Central memory CD8-positive, alpha-beta T cell (primary cell): ENCODE data around the gene ERBB2.

Experiments used
- ATAC-seq: fragments of 150-1000 bp; cut with Tn5 transposase; replicated peaks from 2 replicates; pipeline ENCODE4 v1.10.0; 2022; ENCODE audit warnings: mild to moderate bottlenecking, moderate FRiP score, moderate number of reproducible peaks; ENCODE audit not compliant: poor library complexity, severe bottlenecking; ENCODE audit errors: extremely low read depth
- DNase-seq, 2 donors: peaks; one replicate each; pipeline ENCODE4 v3.0.0; 2021; ENCODE audit warnings: low spot score in 2 of 2
- H3K27ac Mint-ChIP-seq: one replicate; pipeline ENCODE4 v1.8.0; 2022; ENCODE audit warnings: low read depth, mild to moderate bottlenecking, moderate library complexity, mixed read lengths
- H3K27me3 Mint-ChIP-seq: one replicate; pipeline ENCODE4 v1.8.0; 2022; ENCODE audit warnings: mixed read lengths
- H3K36me3 Mint-ChIP-seq: one replicate; pipeline ENCODE4 v1.8.0; 2022; ENCODE audit warnings: mild to moderate bottlenecking, moderate library complexity, mixed read lengths; ENCODE audit not compliant: insufficient read depth
- H3K4me1 Mint-ChIP-seq: one replicate; pipeline ENCODE4 v1.8.0; 2022; ENCODE audit warnings: mixed read lengths
- H3K4me3 Mint-ChIP-seq: one replicate; pipeline ENCODE4 v1.8.0; 2022; ENCODE audit warnings: mild to moderate bottlenecking, moderate library complexity, mixed read lengths
- H3K9me3 Mint-ChIP-seq: one replicate; pipeline ENCODE4 v1.8.0; 2022; ENCODE audit warnings: mixed read lengths

The ERBB2 gene

DNA sequence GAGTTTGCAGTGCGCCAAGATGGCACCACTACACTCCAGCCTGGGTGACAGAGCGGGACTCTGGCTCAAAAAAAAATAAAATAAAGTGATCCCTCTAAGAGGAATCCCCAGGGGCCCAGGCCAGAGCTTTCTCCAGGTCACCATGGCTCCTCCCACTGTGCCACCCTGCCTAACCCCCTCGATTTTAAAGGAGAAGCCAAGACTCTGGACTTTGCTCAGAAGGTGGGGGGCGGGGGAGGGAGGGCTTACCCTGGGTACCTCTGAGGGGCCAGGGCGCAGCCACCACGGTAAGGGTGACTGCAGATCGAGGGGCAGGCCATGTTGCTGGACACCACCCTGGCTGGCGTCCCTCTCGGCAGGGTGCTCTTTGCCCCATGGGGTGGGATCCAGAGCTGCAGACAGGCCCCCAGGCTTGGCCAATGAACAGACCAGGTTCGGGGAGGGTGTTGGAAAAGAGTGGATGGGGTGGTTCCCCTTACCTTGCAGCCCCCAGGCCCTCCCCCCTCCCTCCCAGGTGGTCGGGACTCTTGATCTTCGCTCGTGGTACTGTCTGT lies 37.4 kb downstream of the ERBB2 start:
- H3K36me3 Mint-ChIP-seq = no peaks in the 10 kb centered on the region
- peaks cover 12% of the 10 kb centered on the region for H3K4me1 Mint-ChIP-seq
- DNase-seq (no peak), ATAC-seq (no peak)
- H3K27me3 Mint-ChIP-seq = peaks cover 36% of the 10 kb centered on the region
- no peak overlapping the region for H3K27ac Mint-ChIP-seq
- H3K9me3 Mint-ChIP-seq = no peaks in the 10 kb centered on the region
- H3K4me3 Mint-ChIP-seq = no peak overlapping the region

DNA sequence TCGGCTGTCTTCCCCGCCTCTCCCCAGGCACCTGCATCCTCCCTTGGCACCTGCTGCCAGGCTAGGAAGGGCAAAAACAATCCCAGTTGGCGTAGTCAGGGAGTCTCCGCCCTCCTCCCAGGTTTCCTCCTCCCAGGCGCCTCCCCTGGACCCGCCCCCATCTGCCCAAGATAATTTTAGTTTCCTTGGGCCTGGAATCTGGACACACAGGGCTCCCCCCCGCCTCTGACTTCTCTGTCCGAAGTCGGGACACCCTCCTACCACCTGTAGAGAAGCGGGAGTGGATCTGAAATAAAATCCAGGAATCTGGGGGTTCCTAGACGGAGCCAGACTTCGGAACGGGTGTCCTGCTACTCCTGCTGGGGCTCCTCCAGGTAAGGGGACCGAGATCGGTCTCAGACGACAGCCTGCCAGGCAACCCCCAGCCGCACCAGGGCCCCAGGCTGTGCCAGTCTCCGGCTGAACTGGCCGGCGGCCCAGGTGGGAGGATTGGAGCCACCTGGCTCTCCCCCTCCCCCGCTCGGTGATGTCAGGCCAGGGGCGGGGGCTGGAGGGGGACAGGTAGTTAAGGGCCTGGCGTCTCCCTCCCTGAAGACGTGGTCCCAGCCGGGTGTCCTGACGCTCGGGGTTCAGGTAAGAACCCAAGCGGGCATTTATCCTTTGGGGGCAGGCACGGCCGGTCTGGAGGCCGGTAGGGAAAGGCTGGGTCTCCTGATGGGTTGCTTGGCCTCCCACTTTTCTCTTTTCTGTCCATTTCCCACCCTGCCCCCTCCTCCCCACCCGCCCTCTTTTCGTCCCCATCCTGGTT lies 38.1 kb downstream of the ERBB2 start, which contains the start of gene GRB7:
Gene GRB7 (plus strand): TSS at position 179 of the 808 bp plus-strand sequence. CDS start 4,364 bp downstream, outside the sequence.
- Mint-ChIP-seq H3K27ac (peak within 1 kb of the TSS; percentile 19), H3K27me3 (peaks cover 43% of the 10 kb centered on the region), H3K4me1 (peaks cover 12% of the 10 kb centered on the region), H3K36me3 (no peaks in the 10 kb centered on the region), H3K9me3 (no peaks in the 10 kb centered on the region), H3K4me3 (no peak within 1 kb of the TSS)
- ATAC-seq (no peak), DNase-seq (no peak)

DNA sequence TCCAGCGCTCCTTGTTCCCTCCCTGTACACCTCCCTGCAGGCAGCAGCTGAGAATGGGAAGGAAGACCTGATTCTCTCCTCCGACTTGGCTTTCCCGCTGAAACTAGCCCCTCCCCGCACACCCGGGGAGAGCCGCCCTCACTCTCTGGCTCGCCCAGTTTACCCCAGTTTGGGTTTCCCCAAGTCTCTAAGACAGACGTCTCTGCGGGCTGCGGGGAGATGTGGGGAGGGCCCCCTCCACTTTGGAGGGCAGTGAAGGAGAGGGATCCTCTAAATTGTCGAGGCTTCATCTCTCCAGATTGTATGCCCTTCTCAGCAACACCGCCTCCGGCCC lies 38.7 kb downstream of the ERBB2 start:
- H3K4me3 Mint-ChIP-seq = no peak overlapping the region
- H3K27ac Mint-ChIP-seq = peak overlapping the region; percentile 19
- ATAC-seq (peak; percentile 85), DNase-seq (peak in 1 of 2 donors; percentile 25)
- H3K27me3 Mint-ChIP-seq = peaks cover 49% of the 10 kb centered on the region
- H3K4me1 Mint-ChIP-seq = peaks cover 12% of the 10 kb centered on the region
- no peaks in the 10 kb centered on the region for H3K36me3 Mint-ChIP-seq
- H3K9me3 Mint-ChIP-seq = no peaks in the 10 kb centered on the region

DNA sequence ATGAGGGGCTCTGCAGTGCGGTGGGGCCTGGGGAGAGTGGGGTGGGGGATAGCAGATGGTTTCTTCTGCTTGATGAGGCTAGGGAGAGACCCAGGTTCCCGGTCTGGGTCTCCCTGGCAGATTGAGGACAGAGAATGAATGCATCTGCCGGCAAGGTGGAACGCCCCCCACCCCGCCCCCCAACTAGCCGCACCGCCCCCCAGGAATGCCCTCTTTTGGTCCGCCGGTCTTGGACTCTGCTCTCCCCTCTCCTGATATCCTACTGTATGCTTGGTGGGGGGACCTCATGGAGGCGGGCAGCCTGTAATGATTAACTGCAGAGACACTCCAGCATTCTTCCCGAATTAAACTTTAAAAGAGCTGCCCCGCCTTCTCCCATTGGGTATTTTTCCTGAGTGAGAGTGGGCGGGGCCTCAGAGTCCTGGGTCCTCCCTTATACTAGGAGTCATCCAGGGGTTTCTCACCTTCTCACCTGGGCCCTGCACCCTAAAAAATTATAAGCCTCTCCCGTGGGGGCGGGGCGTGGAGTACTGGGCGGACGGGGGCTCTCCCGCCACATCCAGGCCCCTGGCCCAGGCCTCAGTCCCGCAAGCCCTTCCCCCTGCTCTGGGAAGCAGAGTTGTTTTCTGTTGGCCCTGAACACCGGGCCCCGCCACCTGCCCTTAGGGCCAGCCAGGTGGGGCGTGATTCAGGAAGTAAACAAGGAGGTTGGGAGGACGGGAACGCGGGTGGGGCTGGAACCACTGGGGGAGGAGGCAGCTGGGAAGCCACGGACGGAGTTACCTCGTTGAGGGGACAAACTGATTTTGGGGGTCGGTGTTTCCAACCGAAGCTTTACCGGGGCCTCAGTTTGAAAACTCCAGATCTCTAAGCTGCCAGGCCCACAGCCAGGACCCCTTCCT lies 39.4 kb downstream of the ERBB2 start:
- no peak overlapping the region for H3K27ac Mint-ChIP-seq
- H3K27me3 Mint-ChIP-seq = peaks cover 54% of the 10 kb centered on the region

GRCh38 chr17:39739885-39740356 lies 40.1 kb downstream of the ERBB2 start:
- no peak overlapping the region for H3K4me3 Mint-ChIP-seq
- H3K27ac Mint-ChIP-seq = no peak overlapping the region
- ATAC-seq (no peak), DNase-seq (no peak)
- H3K36me3 Mint-ChIP-seq = no peaks in the 10 kb centered on the region
- peaks cover 12% of the 10 kb centered on the region for H3K4me1 Mint-ChIP-seq
- no peaks in the 10 kb centered on the region for H3K9me3 Mint-ChIP-seq
- peaks cover 54% of the 10 kb centered on the region for H3K27me3 Mint-ChIP-seq

More for the DNA sequence above, 39.4 kb downstream of the ERBB2 start:
- DNase-seq (no peak), ATAC-seq (no peak)
- Mint-ChIP-seq H3K36me3 (no peaks in the 10 kb centered on the region), H3K9me3 (no peaks in the 10 kb centered on the region), H3K4me1 (peaks cover 12% of the 10 kb centered on the region), H3K4me3 (no peak overlapping the region)

DNA sequence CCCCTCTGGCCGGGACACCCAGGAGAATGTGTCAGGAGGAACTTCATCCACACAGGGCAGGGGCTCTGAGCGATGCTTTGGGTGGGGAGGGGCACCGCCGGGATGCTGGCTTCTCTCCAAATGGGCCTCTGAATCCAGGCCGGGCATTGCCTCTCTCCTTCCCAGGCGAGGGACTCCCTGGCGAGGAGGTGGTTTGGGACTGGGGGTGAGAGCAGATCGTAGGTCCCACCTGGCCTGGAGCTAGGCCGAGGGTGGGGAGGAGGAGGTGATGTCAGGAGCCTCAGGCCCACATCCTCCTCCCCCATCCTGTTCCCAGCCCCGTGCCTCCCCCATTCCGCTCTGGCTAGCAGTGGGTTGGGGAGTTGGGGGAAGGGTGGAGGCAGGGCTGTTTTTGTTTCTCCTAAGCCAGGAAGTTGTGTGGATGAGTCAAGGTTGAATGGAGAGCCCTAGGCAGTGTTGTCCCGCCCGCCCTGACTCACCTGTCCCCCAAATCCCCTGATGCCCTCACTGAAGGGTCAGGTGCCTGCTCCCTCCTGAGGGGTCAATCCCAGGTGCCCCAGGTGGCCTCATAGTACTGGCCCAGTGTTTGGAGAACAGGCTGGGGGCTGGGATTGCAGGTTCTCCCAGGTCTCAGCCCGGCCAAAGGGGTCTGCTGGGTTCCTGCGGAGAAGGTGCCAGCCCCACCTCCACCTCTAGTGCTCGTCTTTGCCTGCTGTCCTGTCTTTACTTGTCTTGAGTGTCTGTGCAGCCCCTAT lies 40.7 kb downstream of the ERBB2 start:
- ATAC-seq (no peak), DNase-seq (no peak)
- Mint-ChIP-seq H3K27ac (no peak overlapping the region), H3K4me3 (no peak overlapping the region), H3K36me3 (no peaks in the 10 kb centered on the region), H3K9me3 (no peaks in the 10 kb centered on the region), H3K27me3 (peaks cover 54% of the 10 kb centered on the region), H3K4me1 (peaks cover 12% of the 10 kb centered on the region)

DNA sequence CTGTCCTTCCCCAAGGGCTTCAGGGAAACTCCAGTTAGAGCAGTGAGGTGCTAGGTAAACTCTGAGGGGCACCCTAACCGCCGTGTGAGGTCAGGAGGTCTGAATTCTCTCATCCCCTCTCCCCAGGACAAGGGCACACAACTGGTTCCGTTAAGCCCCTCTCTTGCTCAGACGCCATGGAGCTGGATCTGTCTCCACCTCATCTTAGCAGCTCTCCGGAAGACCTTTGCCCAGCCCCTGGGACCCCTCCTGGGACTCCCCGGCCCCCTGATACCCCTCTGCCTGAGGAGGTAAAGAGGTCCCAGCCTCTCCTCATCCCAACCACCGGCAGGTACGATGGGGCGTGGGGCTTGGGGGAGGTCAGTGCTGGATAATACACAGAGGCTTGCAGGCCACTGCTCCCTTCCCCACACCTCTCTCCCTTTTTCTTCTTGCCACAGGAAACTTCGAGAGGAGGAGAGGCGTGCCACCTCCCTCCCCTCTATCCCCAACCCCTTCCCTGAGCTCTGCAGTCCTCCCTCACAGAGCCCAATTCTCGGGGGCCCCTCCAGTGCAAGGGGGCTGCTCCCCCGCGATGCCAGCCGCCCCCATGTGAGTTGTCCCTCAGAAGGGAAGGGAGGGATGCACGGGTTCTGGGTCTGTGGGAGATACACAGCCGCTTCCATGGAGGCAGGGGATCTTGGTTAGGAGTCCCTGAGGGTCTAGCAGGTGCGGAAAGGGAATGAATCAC lies 42.4 kb downstream of the ERBB2 start:
- no peak overlapping the region for H3K4me3 Mint-ChIP-seq
- H3K9me3 Mint-ChIP-seq = no peaks in the 10 kb centered on the region
- ATAC-seq (no peak), DNase-seq (no peak)
- H3K27ac Mint-ChIP-seq = no peak overlapping the region
- H3K4me1 Mint-ChIP-seq = peaks cover 12% of the 10 kb centered on the region
- H3K27me3 Mint-ChIP-seq = peaks cover 54% of the 10 kb centered on the region
- H3K36me3 Mint-ChIP-seq = no peaks in the 10 kb centered on the region

DNA sequence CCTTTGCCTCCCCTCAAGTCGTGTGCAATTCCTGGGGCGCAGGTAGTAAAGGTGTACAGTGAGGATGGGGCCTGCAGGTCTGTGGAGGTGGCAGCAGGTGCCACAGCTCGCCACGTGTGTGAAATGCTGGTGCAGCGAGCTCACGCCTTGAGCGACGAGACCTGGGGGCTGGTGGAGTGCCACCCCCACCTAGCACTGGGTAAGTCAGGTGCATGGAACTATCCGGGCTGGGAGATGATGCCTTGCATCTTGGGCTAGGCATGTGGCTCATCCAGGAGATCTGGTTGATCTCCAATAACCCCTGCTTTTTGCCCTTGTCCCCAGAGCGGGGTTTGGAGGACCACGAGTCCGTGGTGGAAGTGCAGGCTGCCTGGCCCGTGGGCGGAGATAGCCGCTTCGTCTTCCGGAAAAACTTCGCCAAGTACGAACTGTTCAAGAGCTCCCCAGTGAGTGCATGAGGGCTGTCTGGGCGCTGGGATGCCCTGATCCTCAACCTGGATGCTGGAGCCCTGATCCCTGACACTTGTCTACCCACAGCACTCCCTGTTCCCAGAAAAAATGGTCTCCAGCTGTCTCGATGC lies 43.1 kb downstream of the ERBB2 start:
- Mint-ChIP-seq H3K4me3 (no peak overlapping the region), H3K9me3 (no peaks in the 10 kb centered on the region), H3K27me3 (peaks cover 54% of the 10 kb centered on the region), H3K4me1 (peaks cover 12% of the 10 kb centered on the region), H3K36me3 (no peaks in the 10 kb centered on the region), H3K27ac (no peak overlapping the region)
- ATAC-seq (no peak), DNase-seq (no peak)

- ATAC-seq = no peak
- Mint-ChIP-seq H3K27me3 (peaks cover 42% of the 10 kb centered on the region), H3K36me3 (no peaks in the 10 kb centered on the region), H3K4me1 (peaks cover 1% of the 10 kb centered on the region), H3K27ac (no peak overlapping the region), H3K4me3 (no peak overlapping the region), H3K9me3 (no peaks in the 10 kb centered on the region)
- no peak for DNase-seq
Measured at GRCh38 chr17:39744075-39744835, 44.4 kb downstream of the ERBB2 start.

GRCh38 chr17:39744836-39745215 lies 45.0 kb downstream of the ERBB2 start:
- ATAC-seq = no peak
- peaks cover 36% of the 10 kb centered on the region for H3K27me3 Mint-ChIP-seq
- no peaks in the 10 kb centered on the region for H3K4me1 Mint-ChIP-seq
- H3K27ac Mint-ChIP-seq = no peak overlapping the region
- H3K4me3 Mint-ChIP-seq = no peak overlapping the region
- DNase-seq = no peak
- H3K9me3 Mint-ChIP-seq = no peaks in the 10 kb centered on the region
- peaks cover 2% of the 10 kb centered on the region for H3K36me3 Mint-ChIP-seq
